ENCODE results near the gene ATXN7L2. TPM values are rescaled to one million over a fixed set of nuclear protein-coding genes. Genes with fewer than 3 reads are reported as not detected.

ATXN7L2 gene
- total and polyA plus RNA-seq, 2 of the 8 experiments (the other 6 are each of a cell fraction or from before 2014, with no cell fraction given): 8.1 to 9.3 TPM

DNA sequence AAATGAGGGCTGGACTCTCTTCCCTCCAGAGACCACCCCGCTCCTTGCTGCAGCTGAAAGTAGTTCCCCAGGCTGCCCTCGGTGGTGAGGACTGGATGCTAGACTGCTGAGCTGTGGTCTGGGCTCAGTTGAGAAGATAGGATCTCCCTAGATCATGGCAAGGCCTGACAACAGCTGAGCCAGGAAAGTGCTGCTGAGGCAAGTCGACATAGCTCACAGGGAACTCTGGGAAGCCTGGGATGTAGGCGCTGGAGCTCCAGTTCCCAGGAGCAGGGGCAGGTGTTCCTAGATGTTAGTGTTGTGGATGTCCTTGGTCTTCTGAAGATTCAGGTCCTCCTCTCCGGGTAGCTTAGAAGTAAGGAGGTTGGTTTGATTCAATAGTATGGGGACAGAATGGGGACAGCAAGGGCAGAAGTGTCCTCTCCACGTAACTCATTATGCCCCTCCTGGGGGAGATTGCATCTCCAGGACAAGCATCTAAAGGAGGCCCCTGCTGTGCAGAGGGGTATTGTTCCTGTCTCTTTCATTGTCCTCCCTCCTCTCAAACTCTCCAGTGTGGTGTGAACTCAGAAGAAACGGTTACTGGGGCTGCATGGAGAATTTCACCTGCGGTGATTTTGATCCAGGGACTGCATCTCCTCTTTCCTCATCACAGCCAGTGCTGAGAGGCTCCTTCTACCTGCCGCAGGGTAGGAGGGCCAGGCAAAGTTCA lies 13.9 kb downstream of the ATXN7L2 start:
- H3K23me2 ChIP-seq (ENCODE audit: low read depth, low read length): peaks cover 2% of the 10 kb centered on the region
- no peak overlapping the region for H3K56ac ChIP-seq (replicated peaks; ENCODE audit: insufficient read length, low read depth, low read length)
- H2AFZ ChIP-seq (ENCODE audit: low read length): no peak overlapping the region
- H2BK5ac ChIP-seq (ENCODE audit: low read depth, low read length): peak overlapping the region; percentile 45
- TF ChIP-seq SAP30 (IDR thresholded peaks at IDR 0.05; ENCODE audit: insufficient read depth, insufficient replicate concordance, low read length) (no peak), RAD21 (IDR thresholded peaks at IDR 0.05 in 1 of 2, conservative IDR thresholded peaks at IDR 0.05 in 1 of 2; ENCODE audit: low read depth in 2 of 2, low read length in 2 of 2) (no peak), TAF7 (optimal IDR thresholded peaks at IDR 0.05; ENCODE audit: borderline replicate concordance, low read depth, low read length) (no peak), BACH1 (IDR thresholded peaks at IDR 0.05; ENCODE audit: low read length) (no peak), JUND (IDR thresholded peaks at IDR 0.05; ENCODE audit: low read length) (no peak), KDM5A (IDR thresholded peaks at IDR 0.05; ENCODE audit: low read length) (no peak), KDM1A (IDR thresholded peaks at IDR 0.05; ENCODE audit: borderline replicate concordance, low read length) (no peak), TAF1 (IDR thresholded peaks at IDR 0.05; ENCODE audit: low read depth, low read length) (no peak), MAFK (IDR thresholded peaks at IDR 0.05; ENCODE audit: low read depth, low read length) (no peak), BCL11A (IDR thresholded peaks at IDR 0.05; ENCODE audit: low read depth in 2 of 2, low read length in 2 of 2) (no peak), SUZ12 (IDR thresholded peaks at IDR 0.05; ENCODE audit: low read length) (no peak), SRF (IDR thresholded peaks at IDR 0.05; ENCODE audit: low read depth, low read length) (no peak)
- peaks cover 0 to 2% (median 0%) of the 10 kb centered on the region in 4 experiments; a peak in 2 of 8 replicates for H3K36me3 ChIP-seq (ENCODE audit: control insufficient read depth in 2 of 4, insufficient read depth in 4 of 4, low read length in 3 of 4)
- peak overlapping the region in 1 of 2 experiments; percentile 20; a peak in 2 of 4 replicates for H3K4me2 ChIP-seq (ENCODE audit: insufficient read depth in 1 of 2, low read depth in 2 of 2, low read length in 2 of 2)
- DNase-seq (ENCODE audit: low read depth in 1 of 2, low spot score in 2 of 2) (no peak), FAIRE-seq (no peak)
- no peaks in the 10 kb centered on the region for H3K27me3 ChIP-seq (replicated peaks in 1 of 4; ENCODE audit: control insufficient read depth in 3 of 4, extremely low read depth in 1 of 4, insufficient read depth in 3 of 4, low read length in 3 of 4)
- ChIA-PET POLR2A (ENCODE audit: partially characterized antibody) (interaction anchor here (1.1 to 4.1 kb wide), 7 partner anchors 8 to 72 kb away, joined by 3 to 20 read pairs (median 7); partner anchors contain the start of genes AMIGO1, ATXN7L2 and PSMA5), CTCF (ENCODE audit: partially characterized antibody) (interaction anchor here (0.6 to 43.7 kb wide), 20 partner anchors 2 to 483 kb away, joined by 3 to 1755 read pairs (median 4); partner anchors contain the start of genes AMIGO1, ATXN7L2, CYB561D1 and GNAI3)
- 69% methylated on average over 9 of the region's 9 CpGs; no CpG with 5 or more reads in 1 of the 2 experiments for WGBS, 2 experiments (ENCODE audit: extremely low coverage in 1 of 2, insufficient coverage in 1 of 2, insufficient read length in 1 of 2, insufficient replicate concordance in 2 of 2, low coverage in 1 of 2, low lambda C conversion rate in 2 of 2, missing lambda C conversion rate in 1 of 2)
- H2BK15ac ChIP-seq (ENCODE audit: low read length): no peak overlapping the region
- H2BK20ac ChIP-seq (ENCODE audit: low read length): 0 out of 2 replicates have a peak overlapping the region, but pooled peaks have one; percentile 4
- no peak overlapping the region for H4K91ac ChIP-seq (replicated peaks; ENCODE audit: insufficient read length, low read length)
- H3K27ac ChIP-seq (ENCODE audit: low read depth, low read length): no peak overlapping the region
- H3K79me2 ChIP-seq (ENCODE audit: control insufficient read depth in 1 of 2, insufficient read depth in 2 of 2, low read length in 2 of 2): no peaks in the 10 kb centered on the region
- no peak overlapping the region for H3K23ac ChIP-seq (ENCODE audit: insufficient read length)
- no peak overlapping the region for H3K18ac ChIP-seq (ENCODE audit: extremely low read depth, low read length)
- H4K20me1 ChIP-seq (replicated peaks in 1 of 2; ENCODE audit: control insufficient read depth in 1 of 2, insufficient read depth in 2 of 2, low read length in 2 of 2): peaks cover 0 to 2% of the 10 kb centered on the region in 2 experiments
- H4K5ac ChIP-seq (ENCODE audit: insufficient read length, low read depth, low read length): no peak overlapping the region
- no peak overlapping the region for H2BK12ac ChIP-seq (ENCODE audit: low read depth, low read length)
- H3K4ac ChIP-seq (replicated peaks; ENCODE audit: insufficient read length, low read depth, low read length): no peak overlapping the region
- H3K14ac ChIP-seq (ENCODE audit: insufficient read length): no peak overlapping the region
- peaks cover 0 to 11% (median 5%) of the 10 kb centered on the region in 4 experiments; a peak in 5 of 7 replicates for H3K4me1 ChIP-seq (replicated peaks in 1 of 4; ENCODE audit: control insufficient read depth in 3 of 4, insufficient read depth in 4 of 4, low read length in 3 of 4)
- no peak overlapping the region for H4K8ac ChIP-seq (ENCODE audit: extremely low read depth, insufficient read depth, low read length)
- no peaks in the 10 kb centered on the region for H3K79me1 ChIP-seq (ENCODE audit: low read depth, low read length)
- no peak overlapping the region for H3K9ac ChIP-seq (replicated peaks in 1 of 4; ENCODE audit: extremely low read depth in 1 of 4, low read depth in 3 of 4, low read length in 3 of 4)
- no peak overlapping the region for H3K4me3 ChIP-seq (ENCODE audit: extremely low read depth in 1 of 4, insufficient read depth in 2 of 4, low read depth in 3 of 4, low read length in 4 of 4)
- no peaks in the 10 kb centered on the region for H3K9me3 ChIP-seq (ENCODE audit: insufficient read depth in 2 of 2, low read depth in 1 of 2, low read length in 1 of 2)
- H2AK5ac ChIP-seq (ENCODE audit: low read depth, low read length): no peak overlapping the region; the same call in 1 of the 2 replicates
- no peak overlapping the region for H2BK120ac ChIP-seq (replicated peaks; ENCODE audit: low read depth, low read length)
